IPS-15b (cell line): ENCODE measurements around the gene CAMK1D.
"Not testable (repeated sequence)": the region's sequence is repeated elsewhere in the genome, so short reads cannot be mapped to it uniquely, and the experiment has no call there.

Source experiments
- H3K27me3 ChIP-seq: one replicate; pipeline ENCODE4 v1.6.1; 2013; ENCODE audit warnings: low read length; ENCODE audit not compliant: control insufficient read depth, insufficient read depth
- H3K36me3 ChIP-seq: one replicate; pipeline ENCODE4 v1.6.1; 2013; ENCODE audit warnings: low read length; ENCODE audit not compliant: control insufficient read depth, insufficient read depth
- H3K4me1 ChIP-seq: one replicate; pipeline ENCODE4 v1.6.1; 2013; ENCODE audit warnings: mild to moderate bottlenecking, low read length; ENCODE audit not compliant: control insufficient read depth, insufficient read depth
- H3K4me3 ChIP-seq: one replicate; pipeline ENCODE4 v1.5.1; 2013; ENCODE audit warnings: low read depth, low read length
- H3K9ac ChIP-seq: one replicate; pipeline ENCODE4 v1.6.1; 2013; ENCODE audit warnings: low read depth, mild to moderate bottlenecking, low read length
- H3K9me3 ChIP-seq: one replicate; pipeline ENCODE4 v1.6.1; 2013; ENCODE audit warnings: mild to moderate bottlenecking, low read length; ENCODE audit not compliant: control insufficient read depth, insufficient read depth

Gene CAMK1D

GRCh38 chr10:12727832-12728215 is 378.5 kb downstream of the CAMK1D start:
- no peaks in the 10 kb centered on the region for H3K27me3 ChIP-seq
- H3K36me3 ChIP-seq: no peaks in the 10 kb centered on the region
- no peaks in the 10 kb centered on the region for H3K4me1 ChIP-seq
- no peak overlapping the region for H3K4me3 ChIP-seq
- H3K9me3 ChIP-seq: no peaks in the 10 kb centered on the region
- no peak overlapping the region for H3K9ac ChIP-seq

- no peaks in the 10 kb centered on the region for H3K9me3 ChIP-seq
- H3K36me3 ChIP-seq: no peaks in the 10 kb centered on the region
- H3K9ac ChIP-seq: no peak overlapping the region
- no peak overlapping the region for H3K4me3 ChIP-seq
- H3K4me1 ChIP-seq: no peaks in the 10 kb centered on the region
- H3K27me3 ChIP-seq: no peaks in the 10 kb centered on the region
Measured at GRCh38 chr10:12728494-12728893, 379.1 kb downstream of the CAMK1D start.

- Histone ChIP-seq H3K36me3 (no peaks in the 10 kb centered on the region), H3K4me1 (no peaks in the 10 kb centered on the region), H3K9me3 (no peaks in the 10 kb centered on the region), H3K27me3 (no peaks in the 10 kb centered on the region), H3K4me3 (no peak overlapping the region), H3K9ac (no peak overlapping the region)
Measured at GRCh38 chr10:12729885-12730284, 380.5 kb downstream of the CAMK1D start.

GRCh38 chr10:12730809-12731519 is 381.6 kb downstream of the CAMK1D start:
- H3K9me3 ChIP-seq: no peaks in the 10 kb centered on the region
- H3K4me1 ChIP-seq: no peaks in the 10 kb centered on the region
- no peaks in the 10 kb centered on the region for H3K36me3 ChIP-seq
- no peak overlapping the region for H3K4me3 ChIP-seq
- H3K9ac ChIP-seq: no peak overlapping the region
- H3K27me3 ChIP-seq: no peaks in the 10 kb centered on the region

- Histone ChIP-seq H3K36me3 (no peaks in the 10 kb centered on the region), H3K9me3 (no peaks in the 10 kb centered on the region), H3K27me3 (no peaks in the 10 kb centered on the region), H3K4me3 (no peak overlapping the region), H3K9ac (no peak overlapping the region), H3K4me1 (no peaks in the 10 kb centered on the region)
Measured at GRCh38 chr10:12733271-12733670, 383.9 kb downstream of the CAMK1D start.

- H3K36me3 ChIP-seq: no peaks in the 10 kb centered on the region
- no peak overlapping the region for H3K4me3 ChIP-seq
- H3K9ac ChIP-seq: no peak overlapping the region
- no peaks in the 10 kb centered on the region for H3K9me3 ChIP-seq
- no peaks in the 10 kb centered on the region for H3K27me3 ChIP-seq
- peaks cover 3% of the 10 kb centered on the region for H3K4me1 ChIP-seq
Measured at GRCh38 chr10:12735843-12736462, 386.6 kb downstream of the CAMK1D start.

GRCh38 chr10:12740813-12741212 is 391.5 kb downstream of the CAMK1D start:
- peaks cover 3% of the 10 kb centered on the region for H3K4me1 ChIP-seq
- no peaks in the 10 kb centered on the region for H3K9me3 ChIP-seq

GRCh38 chr10:12741360-12741804 is 392.0 kb downstream of the CAMK1D start:
- Histone ChIP-seq H3K36me3 (no peaks in the 10 kb centered on the region), H3K4me3 (no peak overlapping the region), H3K9ac (no peak overlapping the region), H3K4me1 (peaks cover 3% of the 10 kb centered on the region), H3K9me3 (no peaks in the 10 kb centered on the region), H3K27me3 (no peaks in the 10 kb centered on the region)

More at GRCh38 chr10:12740813-12741212, 391.5 kb downstream of the CAMK1D start:
- no peak overlapping the region for H3K9ac ChIP-seq
- no peaks in the 10 kb centered on the region for H3K27me3 ChIP-seq
- H3K36me3 ChIP-seq: no peaks in the 10 kb centered on the region
- no peak overlapping the region for H3K4me3 ChIP-seq

GRCh38 chr10:12742771-12743170 is 393.4 kb downstream of the CAMK1D start:
- H3K36me3 ChIP-seq: no peaks in the 10 kb centered on the region
- H3K4me3 ChIP-seq: no peak overlapping the region
- H3K27me3 ChIP-seq: no peaks in the 10 kb centered on the region
- no peak overlapping the region for H3K9ac ChIP-seq
- H3K4me1 ChIP-seq: peaks cover 3% of the 10 kb centered on the region
- H3K9me3 ChIP-seq: no peaks in the 10 kb centered on the region

- H3K4me1 ChIP-seq, H3K9ac ChIP-seq, H3K9me3 ChIP-seq, H3K36me3 ChIP-seq, H3K4me3 ChIP-seq, H3K27me3 ChIP-seq: not testable (repeated sequence)
Measured at GRCh38 chr10:12743466-12743865, 394.1 kb downstream of the CAMK1D start.

- no peak overlapping the region for H3K9ac ChIP-seq
- no peaks in the 10 kb centered on the region for H3K27me3 ChIP-seq
- peaks cover 3% of the 10 kb centered on the region for H3K4me1 ChIP-seq
- no peak overlapping the region for H3K4me3 ChIP-seq
- H3K36me3 ChIP-seq: no peaks in the 10 kb centered on the region
- H3K9me3 ChIP-seq: no peaks in the 10 kb centered on the region
Measured at GRCh38 chr10:12743941-12744340, 394.6 kb downstream of the CAMK1D start.

- Histone ChIP-seq H3K36me3 (no peaks in the 10 kb centered on the region), H3K4me3 (no peak overlapping the region), H3K27me3 (no peaks in the 10 kb centered on the region), H3K9ac (no peak overlapping the region), H3K9me3 (no peaks in the 10 kb centered on the region), H3K4me1 (no peaks in the 10 kb centered on the region)
Measured at GRCh38 chr10:12748186-12748585, 398.8 kb downstream of the CAMK1D start.
